Dorsolateral prefrontal cortex (tissue), 118 donors: Measurements from ENCODE around the gene MCRS1. TPM values are rescaled to one million over a fixed set of nuclear protein-coding genes. Genes with fewer than 3 reads are reported as not detected.

Experiments
- total RNA-seq, 120 experiments: library from RNA; stranded (reverse); gene quantifications; one replicate each; pipeline versions ENCODE4 v1.2.3 to v1.2.4, GENCODE V29; 2022

Gene MCRS1
- total RNA-seq, 120 experiments from 2014 or later = 42.9 to 84.1 (median 60.3) TPM

Other genes starting within 250 kb of the MCRS1 start
- 1 to 10 TPM in 3 of 120 experiments, under 1 TPM in 15, not detected in 102; 0.17 to 1.9 (median 0.52) TPM for gene TROAP, start 244.9 kb downstream of the MCRS1 start, total RNA-seq
- 1 to 10 TPM in 5 of 120 experiments, under 1 TPM in 64, not detected in 51; 0.19 to 1.4 (median 0.44) TPM for gene C1QL4, start 231.0 kb downstream of the MCRS1 start, total RNA-seq
- 1 to 10 TPM in 115 of 120 experiments, under 1 TPM in 5; 0.49 to 8.3 (median 3.0) TPM for gene DNAJC22, start 221.3 kb downstream of the MCRS1 start, total RNA-seq
- gene SPATS2, start 200.7 kb downstream of the MCRS1 start, total RNA-seq = 10 to 100 TPM; 19.1 to 67.2 (median 43.0) TPM
- gene KCNH3, start 29.1 kb downstream of the MCRS1 start, total RNA-seq = 100 to 1,000 TPM in 36 of 120 experiments, 10 to 100 TPM in 84; 31.1 to 139 (median 94.3) TPM
- gene FAM186B, start 37.5 kb upstream of the MCRS1 start, total RNA-seq = 1 to 10 TPM in 1 of 120 experiments, under 1 TPM in 65, not detected in 54; 0.14 to 1.2 (median 0.31) TPM
- gene PRPF40B, start 55.4 kb upstream of the MCRS1 start, total RNA-seq = 10 to 100 TPM; 31.6 to 78.4 (median 47.7) TPM
- gene FMNL3, start 139.3 kb upstream of the MCRS1 start, total RNA-seq = 10 to 100 TPM; 13.7 to 48.0 (median 29.3) TPM
- gene TMBIM6, start 173.4 kb upstream of the MCRS1 start, total RNA-seq = 100 to 1,000 TPM; 290 to 477 (median 355) TPM